Activated CD4-positive, alpha-beta T cell treated with anti-CD3 and anti-CD28 coated beads, Interleukin-2, amount 10 ng/mL, durations not matched to agents 24 days and 14 days (primary cell): ENCODE measurements around the gene TUBA3D. TPM values are rescaled to one million over a fixed set of nuclear protein-coding genes. Genes with fewer than 3 reads are reported as not detected.
"Not testable (repeated sequence)": the region's sequence is repeated elsewhere in the genome, so short reads cannot be mapped to it uniquely, and the experiment has no call there.

Source experiments
- DNase-seq: peaks from one replicate; pipeline ENCODE4 v3.0.0; 2022
- H3K27ac Mint-ChIP-seq: one replicate; pipeline ENCODE4 v1.8.0; 2022; ENCODE audit warnings: mild to moderate bottlenecking, mixed read lengths
- H3K27me3 Mint-ChIP-seq: one replicate; pipeline ENCODE4 v1.8.0; 2022; ENCODE audit warnings: mixed read lengths
- H3K36me3 Mint-ChIP-seq: one replicate; pipeline ENCODE4 v1.8.0; 2022; ENCODE audit warnings: low read depth, mild to moderate bottlenecking, mixed read lengths
- H3K4me1 Mint-ChIP-seq: one replicate; pipeline ENCODE4 v1.8.0; 2021; ENCODE audit warnings: mixed read lengths
- H3K4me3 Mint-ChIP-seq: one replicate; pipeline ENCODE4 v1.8.0; 2022; ENCODE audit warnings: mild to moderate bottlenecking, moderate library complexity, mixed read lengths
- H3K9me3 Mint-ChIP-seq: one replicate; pipeline ENCODE4 v1.8.0; 2021; ENCODE audit warnings: mixed read lengths
- intact Hi-C: fragments of 100-400 bp; cut with micrococcal nuclease; formaldehyde crosslinking; loops from one replicate; pipeline ENCODE4 v1.15.1; 2023
- total RNA-seq: library from RNA; stranded (reverse); gene quantifications from 2 replicates; pipeline ENCODE4 v1.2.3, GENCODE V29; 2022

TUBA3D gene
- total RNA-seq, 1 donor from 2014 or later, result not detected

DNA sequence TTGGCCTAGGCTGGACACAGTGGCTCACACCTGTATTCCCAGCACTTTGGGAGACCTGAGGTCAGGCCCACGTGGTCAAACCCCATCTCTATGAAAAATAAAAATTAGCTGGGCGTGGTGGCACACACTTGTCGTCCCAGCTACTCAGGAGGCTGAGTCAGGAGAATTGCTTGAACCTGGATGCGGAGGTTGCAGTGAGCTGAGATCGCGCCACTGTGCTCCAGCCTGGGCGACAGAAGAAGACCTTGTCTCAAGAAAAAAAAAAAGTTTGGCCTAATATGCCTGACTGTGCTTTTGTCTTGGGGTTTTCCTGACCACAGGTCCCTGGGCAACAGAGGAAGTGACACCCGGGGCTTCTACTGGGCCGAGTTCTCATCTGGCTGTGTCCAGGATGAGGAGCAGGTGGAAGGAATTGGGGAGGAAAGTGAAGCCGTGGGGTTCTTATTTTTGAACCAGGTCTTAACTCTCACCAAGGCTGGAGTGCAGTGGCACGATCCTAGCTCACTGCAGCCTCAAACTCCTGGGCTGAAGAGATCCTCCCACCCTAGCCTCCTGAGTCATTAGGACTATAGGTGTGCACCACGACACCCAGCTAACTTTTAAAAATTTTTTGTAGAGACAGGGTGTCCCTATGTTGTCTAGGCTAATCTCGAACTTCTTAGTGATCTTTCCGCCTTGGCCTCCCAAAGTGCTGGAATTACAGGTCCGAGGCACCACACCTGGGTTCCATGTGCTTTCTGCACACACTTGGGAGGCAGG is 38.7 kb downstream of the TUBA3D start:
- Mint-ChIP-seq H3K27ac (peak overlapping the region; percentile 67), H3K36me3 (peaks cover 23% of the 10 kb centered on the region), H3K4me1 (peaks cover 10% of the 10 kb centered on the region)
- DNase-seq, intact Hi-C loops, H3K4me3 Mint-ChIP-seq, H3K9me3 Mint-ChIP-seq, H3K27me3 Mint-ChIP-seq: not testable (repeated sequence)

GRCh38 chr2:131515235-131515634 is 39.3 kb downstream of the TUBA3D start:
- H3K9me3 Mint-ChIP-seq, DNase-seq, H3K4me3 Mint-ChIP-seq, intact Hi-C loops, H3K27me3 Mint-ChIP-seq: not testable (repeated sequence)
- Mint-ChIP-seq H3K36me3 (peaks cover 23% of the 10 kb centered on the region), H3K27ac (peak overlapping the region; percentile 37), H3K4me1 (peaks cover 10% of the 10 kb centered on the region)

GRCh38 chr2:131516011-131516410 is 40.1 kb downstream of the TUBA3D start:
- Mint-ChIP-seq H3K27me3 (no peaks in the 10 kb centered on the region), H3K4me1 (peaks cover 10% of the 10 kb centered on the region), H3K27ac (no peak overlapping the region), H3K4me3 (no peak overlapping the region), H3K9me3 (no peaks in the 10 kb centered on the region), H3K36me3 (peaks cover 23% of the 10 kb centered on the region)
- intact Hi-C loops, result no loop called here
- DNase-seq, result no peak

- intact Hi-C loops, H3K4me3 Mint-ChIP-seq, H3K27ac Mint-ChIP-seq: not testable (repeated sequence)
Measured at GRCh38 chr2:131516621-131517020, 40.7 kb downstream of the TUBA3D start.

GRCh38 chr2:131517106-131517831 is 41.4 kb downstream of the TUBA3D start:
- peaks cover 27% of the 10 kb centered on the region for H3K36me3 Mint-ChIP-seq
- no peak overlapping the region for H3K27ac Mint-ChIP-seq
- DNase-seq, result no peak
- no peak overlapping the region for H3K4me3 Mint-ChIP-seq
- intact Hi-C loops, result no loop called here
- no peaks in the 10 kb centered on the region for H3K27me3 Mint-ChIP-seq
- peaks cover 9% of the 10 kb centered on the region for H3K4me1 Mint-ChIP-seq
- H3K9me3 Mint-ChIP-seq, result no peaks in the 10 kb centered on the region

More at GRCh38 chr2:131516621-131517020, 40.7 kb downstream of the TUBA3D start:
- not testable (repeated sequence) for DNase-seq, H3K27me3 Mint-ChIP-seq, H3K9me3 Mint-ChIP-seq
- peaks cover 10% of the 10 kb centered on the region for H3K4me1 Mint-ChIP-seq
- peaks cover 23% of the 10 kb centered on the region for H3K36me3 Mint-ChIP-seq

DNA sequence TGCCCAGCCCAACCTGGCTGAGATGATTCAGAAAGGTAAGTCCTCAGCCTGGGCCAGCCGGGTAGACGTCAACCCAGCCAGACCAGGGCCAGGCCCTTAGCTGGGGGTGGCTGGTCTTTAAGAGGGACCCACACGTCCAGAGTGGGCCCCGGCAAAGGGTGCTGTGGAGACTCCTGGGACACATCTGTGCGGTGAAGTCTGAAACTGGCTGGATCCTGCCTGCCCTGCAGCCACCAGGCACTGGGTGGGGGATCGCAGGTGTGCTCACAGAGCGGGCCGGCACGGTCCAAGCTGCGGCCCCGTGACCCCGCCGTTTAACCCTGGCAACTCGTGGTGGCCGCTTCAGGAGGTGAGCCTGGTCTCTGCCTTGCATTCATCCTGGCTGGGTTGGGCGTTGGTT is 41.9 kb downstream of the TUBA3D start:
- H3K27me3 Mint-ChIP-seq, H3K4me3 Mint-ChIP-seq, H3K4me1 Mint-ChIP-seq, DNase-seq, H3K27ac Mint-ChIP-seq, H3K9me3 Mint-ChIP-seq, intact Hi-C loops: not testable (repeated sequence)
- peaks cover 23% of the 10 kb centered on the region for H3K36me3 Mint-ChIP-seq

DNA sequence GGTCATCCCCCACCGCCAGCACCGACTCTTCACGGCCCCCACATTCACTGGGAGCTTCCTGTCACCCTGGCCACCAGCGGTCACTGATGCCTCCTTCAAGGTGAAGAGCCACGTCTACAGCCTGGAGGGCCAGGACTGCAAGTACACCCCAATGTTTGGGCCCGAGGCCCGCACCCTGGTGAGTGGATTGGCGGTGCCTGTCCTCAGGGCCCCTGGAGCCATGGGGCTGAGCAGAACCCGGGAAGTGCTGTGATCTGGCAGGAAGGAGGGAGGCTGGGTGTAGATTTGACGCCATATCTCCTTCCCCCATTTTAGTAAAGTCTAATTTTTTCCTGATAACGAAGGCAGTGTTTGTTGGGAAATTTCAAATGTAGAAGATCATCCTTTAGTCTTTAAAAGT is 42.6 kb downstream of the TUBA3D start:
- intact Hi-C loops, H3K27me3 Mint-ChIP-seq, DNase-seq, H3K4me1 Mint-ChIP-seq, H3K27ac Mint-ChIP-seq, H3K9me3 Mint-ChIP-seq, H3K4me3 Mint-ChIP-seq: not testable (repeated sequence)
- peaks cover 23% of the 10 kb centered on the region for H3K36me3 Mint-ChIP-seq

GRCh38 chr2:131519466-131519865 is 43.5 kb downstream of the TUBA3D start:
- Mint-ChIP-seq H3K4me1 (peaks cover 2% of the 10 kb centered on the region), H3K9me3 (no peaks in the 10 kb centered on the region), H3K36me3 (peaks cover 15% of the 10 kb centered on the region), H3K27me3 (no peaks in the 10 kb centered on the region), H3K27ac (no peak overlapping the region), H3K4me3 (no peak overlapping the region)
- intact Hi-C loops, result no loop called here
- no peak for DNase-seq

- DNase-seq, H3K27me3 Mint-ChIP-seq, H3K9me3 Mint-ChIP-seq, H3K4me1 Mint-ChIP-seq, intact Hi-C loops, H3K4me3 Mint-ChIP-seq, H3K27ac Mint-ChIP-seq: not testable (repeated sequence)
- peaks cover 15% of the 10 kb centered on the region for H3K36me3 Mint-ChIP-seq
Measured at GRCh38 chr2:131519871-131520470, 44.1 kb downstream of the TUBA3D start.

GRCh38 chr2:131520526-131520925 is 44.6 kb downstream of the TUBA3D start:
- no peak overlapping the region for H3K27ac Mint-ChIP-seq
- intact Hi-C loops, result no loop called here
- H3K9me3 Mint-ChIP-seq, result no peaks in the 10 kb centered on the region
- peaks cover 15% of the 10 kb centered on the region for H3K36me3 Mint-ChIP-seq
- H3K27me3 Mint-ChIP-seq, result no peaks in the 10 kb centered on the region
- DNase-seq, result no peak
- H3K4me1 Mint-ChIP-seq, result no peaks in the 10 kb centered on the region
- H3K4me3 Mint-ChIP-seq, result no peak overlapping the region

DNA sequence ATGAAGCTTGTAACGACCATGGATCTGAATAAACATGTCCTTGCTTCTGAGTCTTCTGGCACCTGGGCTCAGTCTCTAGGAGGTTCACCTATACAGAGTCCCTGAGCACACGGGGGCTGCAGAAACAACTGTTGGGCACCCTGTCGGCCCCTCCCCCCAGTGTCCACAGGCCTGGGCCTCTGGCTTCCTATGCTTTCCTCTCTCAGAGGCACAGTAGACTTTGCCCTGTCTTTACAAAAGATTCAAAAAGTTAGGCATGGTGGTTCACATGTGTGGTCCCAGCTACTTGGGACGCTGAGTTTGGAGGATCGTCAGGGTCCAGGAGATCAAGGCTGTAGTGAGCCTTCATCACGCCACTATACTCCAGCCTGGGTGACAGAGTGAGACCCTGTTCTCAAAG is 45.6 kb downstream of the TUBA3D start:
- H3K36me3 Mint-ChIP-seq, result peaks cover 15% of the 10 kb centered on the region
- H3K4me3 Mint-ChIP-seq, intact Hi-C loops, H3K27me3 Mint-ChIP-seq, H3K4me1 Mint-ChIP-seq, H3K9me3 Mint-ChIP-seq, DNase-seq, H3K27ac Mint-ChIP-seq: not testable (repeated sequence)

DNA sequence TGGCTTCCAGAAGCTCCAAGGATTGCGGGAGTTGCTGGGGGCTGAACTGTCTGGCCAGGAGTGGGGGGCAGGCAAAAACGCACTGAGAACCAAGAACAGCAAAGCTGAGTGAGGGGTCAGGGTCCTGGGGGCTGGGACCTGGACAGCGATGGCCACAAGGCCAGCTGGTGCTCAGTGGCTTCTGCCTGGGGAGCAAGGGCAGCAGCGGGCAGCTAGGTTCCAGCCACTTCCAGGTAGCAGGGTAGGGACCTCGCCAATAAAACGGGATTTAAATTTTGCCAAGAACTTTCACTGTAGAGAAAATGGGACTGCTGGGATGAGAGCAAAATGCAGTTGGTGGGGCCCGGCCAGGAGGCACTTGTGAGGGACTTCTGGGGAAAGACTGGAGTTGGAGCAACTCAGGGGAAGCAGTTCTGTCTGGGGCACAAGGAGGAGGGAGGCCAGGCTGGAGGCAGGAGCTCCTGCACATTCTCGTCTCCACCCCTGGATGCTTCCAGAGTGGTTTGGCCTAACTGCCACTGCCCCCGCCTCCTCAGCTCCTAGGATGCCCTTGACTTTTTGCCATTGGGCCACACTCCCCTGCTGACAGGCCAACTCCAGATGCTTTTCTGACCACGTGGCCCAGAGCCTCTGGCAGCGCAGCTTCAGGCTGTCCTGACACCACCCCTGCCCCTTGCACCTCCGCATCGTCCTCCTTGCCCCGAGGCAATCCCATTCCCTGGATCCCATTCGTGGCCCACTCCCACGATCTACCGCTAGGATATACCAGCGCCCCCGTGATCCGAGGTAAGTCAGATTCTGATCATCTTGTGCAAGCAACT is 46.3 kb downstream of the TUBA3D start:
- no peak overlapping the region for H3K27ac Mint-ChIP-seq
- intact Hi-C loops, result no loop called here
- H3K27me3 Mint-ChIP-seq, result no peaks in the 10 kb centered on the region
- H3K4me1 Mint-ChIP-seq, result no peaks in the 10 kb centered on the region
- H3K36me3 Mint-ChIP-seq, result peaks cover 12% of the 10 kb centered on the region
- H3K9me3 Mint-ChIP-seq, result no peaks in the 10 kb centered on the region
- no peak for DNase-seq
- no peak overlapping the region for H3K4me3 Mint-ChIP-seq

DNA sequence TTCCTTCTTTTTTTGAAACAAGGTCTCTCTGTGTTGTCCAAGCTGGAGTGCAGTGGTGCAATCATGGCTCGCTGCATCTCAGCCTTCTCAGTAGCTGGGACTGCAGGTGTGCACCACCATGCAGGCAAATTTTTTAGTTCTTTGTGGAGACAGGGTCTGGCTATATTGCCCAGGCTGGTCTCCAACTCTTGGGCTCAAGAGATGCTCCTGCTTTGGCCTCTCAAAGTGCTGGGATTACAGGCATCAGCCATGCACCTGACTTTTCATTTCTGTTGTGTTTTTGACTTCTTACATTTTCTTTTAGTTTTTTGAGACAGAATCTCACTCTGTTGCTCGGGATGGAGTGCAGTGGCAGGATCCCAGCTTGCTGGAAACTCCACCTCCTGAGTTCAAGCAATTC is 49.3 kb downstream of the TUBA3D start:
- H3K36me3 Mint-ChIP-seq, H3K27ac Mint-ChIP-seq, H3K27me3 Mint-ChIP-seq, H3K4me3 Mint-ChIP-seq, intact Hi-C loops, DNase-seq, H3K9me3 Mint-ChIP-seq: not testable (repeated sequence)
- H3K4me1 Mint-ChIP-seq, result peaks cover 11% of the 10 kb centered on the region
